ENCODE measurements around the gene CD79B. TPM values are rescaled to one million over a fixed set of nuclear protein-coding genes. Genes with fewer than 3 reads are reported as not detected.

The CD79B gene
- total and polyA plus RNA-seq, 10 of the 15 experiments (the other 5 are each of a cell fraction or from before 2014, with no cell fraction given), result 17.5 to 148 (median 79.1) TPM

DNA sequence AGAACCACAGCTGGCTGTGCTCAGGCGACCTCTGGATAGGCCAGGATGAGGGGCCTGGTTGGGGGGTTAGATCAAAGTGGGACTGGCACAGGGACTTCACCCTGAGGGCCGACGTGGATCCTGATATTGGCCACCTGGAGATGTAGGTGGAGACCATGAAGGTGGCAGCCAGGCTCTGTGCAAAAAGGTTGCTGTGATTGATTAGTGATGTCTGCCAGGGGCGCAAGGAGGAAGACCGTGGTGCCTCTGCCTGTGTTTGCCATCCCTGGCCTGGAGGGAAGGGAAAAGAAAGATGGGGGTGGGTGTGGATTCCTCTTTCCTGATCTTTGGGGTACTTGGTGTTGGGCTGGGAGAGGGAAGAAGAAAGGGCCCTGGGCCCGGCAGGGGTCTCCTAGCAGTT lies 41.1 kb upstream of the CD79B start:
- FAIRE-seq (no peak), ATAC-seq (no peak), DNase-seq (ENCODE audit: low read depth, low spot score) (no peak)
- in situ Hi-C loops (cut with MboI), result no loop called here
- H3K4me3 ChIP-seq, result no peak overlapping the region
- H4K20me1 ChIP-seq (ENCODE audit: control insufficient read depth, insufficient read depth), result no peaks in the 10 kb centered on the region
- no peak overlapping the region for H3K9ac ChIP-seq (ENCODE audit: control insufficient read depth, insufficient read depth, low read length)
- no peaks in the 10 kb centered on the region; the same call in 2 of the 3 replicates for H3K9me3 ChIP-seq (replicated peaks; ENCODE audit: control insufficient read depth, insufficient read depth, low read length)
- H3K27ac ChIP-seq (ENCODE audit: control insufficient read depth, insufficient read depth), result no peak overlapping the region
- no peak overlapping the region for H2AFZ ChIP-seq (ENCODE audit: control insufficient read depth, low read depth, low read length)
- intact Hi-C loops (cut with micrococcal nuclease; ENCODE audit: unreplicated experiment), result no loop called here
- CTCF ChIA-PET, result no interaction called here
- SMC1A ChIA-PET (ENCODE audit: uncharacterized antibody, unreplicated experiment), result no interaction called here
- no peaks in the 10 kb centered on the region for H3K79me2 ChIP-seq (ENCODE audit: control insufficient read depth, insufficient read depth, low read length)
- no peaks in the 10 kb centered on the region for H3K4me1 ChIP-seq (ENCODE audit: control insufficient read depth, insufficient read depth, low read length)
- WGBS (ENCODE audit: insufficient coverage, insufficient replicate concordance, low lambda C conversion rate, missing lambda C conversion rate), result 51% methylated on average over 6 of the region's 6 CpGs
- RAD21 ChIA-PET (ENCODE audit: unreplicated experiment), result no interaction called here
- H3K36me3 ChIP-seq (ENCODE audit: control insufficient read depth in 2 of 2, insufficient read depth in 2 of 2, low read length in 1 of 2), result no peaks in the 10 kb centered on the region
- H3K4me2 ChIP-seq (ENCODE audit: control insufficient read depth, insufficient read depth), result no peak overlapping the region
- BruUV-seq (replicated peaks), result no TSS peak
- no peak for TF ChIP-seq IRF4 (IDR thresholded peaks at IDR 0.05; ENCODE audit: low read depth, low read length)
- TF ChIP-seq, protein P1, sequence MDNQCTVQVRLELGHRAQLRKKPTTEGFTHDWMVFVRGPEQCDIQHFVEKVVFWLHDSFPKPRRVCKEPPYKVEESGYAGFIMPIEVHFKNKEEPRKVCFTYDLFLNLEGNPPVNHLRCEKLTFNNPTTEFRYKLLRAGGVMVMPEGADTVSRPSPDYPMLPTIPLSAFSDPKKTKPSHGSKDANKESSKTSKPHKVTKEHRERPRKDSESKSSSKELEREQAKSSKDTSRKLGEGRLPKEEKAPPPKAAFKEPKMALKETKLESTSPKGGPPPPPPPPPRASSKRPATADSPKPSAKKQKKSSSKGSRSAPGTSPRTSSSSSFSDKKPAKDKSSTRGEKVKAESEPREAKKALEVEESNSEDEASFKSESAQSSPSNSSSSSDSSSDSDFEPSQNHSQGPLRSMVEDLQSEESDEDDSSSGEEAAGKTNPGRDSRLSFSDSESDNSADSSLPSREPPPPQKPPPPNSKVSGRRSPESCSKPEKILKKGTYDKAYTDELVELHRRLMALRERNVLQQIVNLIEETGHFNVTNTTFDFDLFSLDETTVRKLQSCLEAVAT (IDR thresholded peaks at IDR 0.05), result 0 out of 2 replicates have a peak, but pooled peaks have one; percentile 47
- peaks cover 0 to 2% of the 10 kb centered on the region in 2 experiments; a peak in 1 of 4 replicates for H3K27me3 ChIP-seq (replicated peaks in 1 of 2; ENCODE audit: control insufficient read depth in 2 of 2, insufficient read depth in 2 of 2, low read length in 1 of 2)
- POLR2A ChIA-PET, result no interaction called here

DNA sequence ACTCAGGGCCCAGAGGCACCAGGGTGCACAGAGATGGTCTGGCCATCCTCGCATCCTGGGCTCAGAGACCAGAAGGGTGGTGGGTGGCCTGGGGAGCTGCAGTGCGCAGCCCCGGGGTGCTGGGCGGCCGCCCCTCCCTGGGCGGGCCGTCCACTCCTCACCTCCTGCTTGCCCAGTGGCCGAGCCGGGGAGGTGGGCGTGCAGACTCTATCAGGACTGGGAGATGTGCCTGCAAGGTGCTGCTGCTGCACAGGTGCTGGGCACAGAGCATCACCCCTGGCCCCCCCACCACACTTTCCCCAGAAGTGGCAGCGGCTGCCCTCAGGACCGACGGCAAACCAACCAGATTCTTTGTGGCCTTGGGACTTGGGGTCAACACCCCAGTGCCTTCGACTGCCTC lies 40.7 kb upstream of the CD79B start, which contains the start of gene SCN4A:
SCN4A (minus strand) TSS at position 123 of the 400 bp plus-strand sequence; CDS start at position 46, 77 bp downstream.
- Histone ChIP-seq H3K4me1 (ENCODE audit: control insufficient read depth, insufficient read depth, low read length) (no peaks in the 10 kb centered on the region), H3K27ac (ENCODE audit: control insufficient read depth, insufficient read depth) (no peak within 1 kb of the TSS), H3K36me3 (ENCODE audit: control insufficient read depth in 2 of 2, insufficient read depth in 2 of 2, low read length in 1 of 2) (no peaks in the 10 kb centered on the region), H3K4me3 (no peak within 1 kb of the TSS), H4K20me1 (ENCODE audit: control insufficient read depth, insufficient read depth) (no peaks in the 10 kb centered on the region), H3K9me3 (replicated peaks; ENCODE audit: control insufficient read depth, insufficient read depth, low read length) (no peaks in the 10 kb centered on the region; the same call in 2 of the 3 replicates), H3K4me2 (ENCODE audit: control insufficient read depth, insufficient read depth) (no peak within 1 kb of the TSS), H3K79me2 (ENCODE audit: control insufficient read depth, insufficient read depth, low read length) (no peaks in the 10 kb centered on the region), H3K27me3 (replicated peaks in 1 of 2; ENCODE audit: control insufficient read depth in 2 of 2, insufficient read depth in 2 of 2, low read length in 1 of 2) (peaks cover 0 to 2% of the 10 kb centered on the region in 2 experiments; a peak in 1 of 4 replicates), H2AFZ (ENCODE audit: control insufficient read depth, low read depth, low read length) (no peak within 1 kb of the TSS), H3K9ac (ENCODE audit: control insufficient read depth, insufficient read depth, low read length) (no peak within 1 kb of the TSS)
- FAIRE-seq (no peak), ATAC-seq (no peak), DNase-seq (ENCODE audit: low read depth, low spot score) (no peak)
- no TSS peak for BruUV-seq (replicated peaks)
- in situ Hi-C loops (cut with MboI) (no loop called here), intact Hi-C loops (cut with micrococcal nuclease; ENCODE audit: unreplicated experiment) (no loop called here)
- SMC1A ChIA-PET (ENCODE audit: uncharacterized antibody, unreplicated experiment), result no interaction called here
- 59% methylated on average over 13 of the region's 14 CpGs for WGBS (ENCODE audit: insufficient coverage, insufficient replicate concordance, low lambda C conversion rate, missing lambda C conversion rate)
- RAD21 ChIA-PET (ENCODE audit: unreplicated experiment), result no interaction called here
- POLR2A ChIA-PET, result no interaction called here
- CTCF ChIA-PET, result no interaction called here
- no peak for TF ChIP-seq CREB1 (IDR thresholded peaks at IDR 0.05; ENCODE audit: low read depth)
- TF ChIP-seq, protein P2, sequence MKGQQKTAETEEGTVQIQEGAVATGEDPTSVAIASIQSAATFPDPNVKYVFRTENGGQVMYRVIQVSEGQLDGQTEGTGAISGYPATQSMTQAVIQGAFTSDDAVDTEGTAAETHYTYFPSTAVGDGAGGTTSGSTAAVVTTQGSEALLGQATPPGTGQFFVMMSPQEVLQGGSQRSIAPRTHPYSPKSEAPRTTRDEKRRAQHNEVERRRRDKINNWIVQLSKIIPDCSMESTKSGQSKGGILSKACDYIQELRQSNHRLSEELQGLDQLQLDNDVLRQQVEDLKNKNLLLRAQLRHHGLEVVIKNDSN (IDR thresholded peaks at IDR 0.05; ENCODE audit: borderline replicate concordance, extremely low read length, insufficient read depth, low read depth, low read length), result no peak
- no peak for TF ChIP-seq ZNF207 (IDR thresholded peaks at IDR 0.05; ENCODE audit: borderline replicate concordance)
- TF ChIP-seq, protein P3, sequence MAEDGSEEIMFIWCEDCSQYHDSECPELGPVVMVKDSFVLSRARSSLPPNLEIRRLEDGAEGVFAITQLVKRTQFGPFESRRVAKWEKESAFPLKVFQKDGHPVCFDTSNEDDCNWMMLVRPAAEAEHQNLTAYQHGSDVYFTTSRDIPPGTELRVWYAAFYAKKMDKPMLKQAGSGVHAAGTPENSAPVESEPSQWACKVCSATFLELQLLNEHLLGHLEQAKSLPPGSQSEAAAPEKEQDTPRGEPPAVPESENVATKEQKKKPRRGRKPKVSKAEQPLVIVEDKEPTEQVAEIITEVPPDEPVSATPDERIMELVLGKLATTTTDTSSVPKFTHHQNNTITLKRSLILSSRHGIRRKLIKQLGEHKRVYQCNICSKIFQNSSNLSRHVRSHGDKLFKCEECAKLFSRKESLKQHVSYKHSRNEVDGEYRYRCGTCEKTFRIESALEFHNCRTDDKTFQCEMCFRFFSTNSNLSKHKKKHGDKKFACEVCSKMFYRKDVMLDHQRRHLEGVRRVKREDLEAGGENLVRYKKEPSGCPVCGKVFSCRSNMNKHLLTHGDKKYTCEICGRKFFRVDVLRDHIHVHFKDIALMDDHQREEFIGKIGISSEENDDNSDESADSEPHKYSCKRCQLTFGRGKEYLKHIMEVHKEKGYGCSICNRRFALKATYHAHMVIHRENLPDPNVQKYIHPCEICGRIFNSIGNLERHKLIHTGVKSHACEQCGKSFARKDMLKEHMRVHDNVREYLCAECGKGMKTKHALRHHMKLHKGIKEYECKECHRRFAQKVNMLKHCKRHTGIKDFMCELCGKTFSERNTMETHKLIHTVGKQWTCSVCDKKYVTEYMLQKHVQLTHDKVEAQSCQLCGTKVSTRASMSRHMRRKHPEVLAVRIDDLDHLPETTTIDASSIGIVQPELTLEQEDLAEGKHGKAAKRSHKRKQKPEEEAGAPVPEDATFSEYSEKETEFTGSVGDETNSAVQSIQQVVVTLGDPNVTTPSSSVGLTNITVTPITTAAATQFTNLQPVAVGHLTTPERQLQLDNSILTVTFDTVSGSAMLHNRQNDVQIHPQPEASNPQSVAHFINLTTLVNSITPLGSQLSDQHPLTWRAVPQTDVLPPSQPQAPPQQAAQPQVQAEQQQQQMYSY (CRISPR knock-in tag; IDR thresholded peaks at IDR 0.05), result no peak
- TF ChIP-seq PAX8 (IDR thresholded peaks at IDR 0.05), result no peak
- TF ChIP-seq, protein P4, sequence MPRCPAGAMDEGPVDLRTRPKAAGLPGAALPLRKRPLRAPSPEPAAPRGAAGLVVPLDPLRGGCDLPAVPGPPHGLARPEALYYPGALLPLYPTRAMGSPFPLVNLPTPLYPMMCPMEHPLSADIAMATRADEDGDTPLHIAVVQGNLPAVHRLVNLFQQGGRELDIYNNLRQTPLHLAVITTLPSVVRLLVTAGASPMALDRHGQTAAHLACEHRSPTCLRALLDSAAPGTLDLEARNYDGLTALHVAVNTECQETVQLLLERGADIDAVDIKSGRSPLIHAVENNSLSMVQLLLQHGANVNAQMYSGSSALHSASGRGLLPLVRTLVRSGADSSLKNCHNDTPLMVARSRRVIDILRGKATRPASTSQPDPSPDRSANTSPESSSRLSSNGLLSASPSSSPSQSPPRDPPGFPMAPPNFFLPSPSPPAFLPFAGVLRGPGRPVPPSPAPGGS (IDR thresholded peaks at IDR 0.05; ENCODE audit: borderline replicate concordance, insufficient read depth, low read depth, low read length, poor library complexity, severe bottlenecking), result no peak

Measured in GM12878 (cell line).